Upper lobe of left lung (tissue), 6 donors: ENCODE data around the gene OR52D1. TPM values are rescaled to one million over a fixed set of nuclear protein-coding genes. Genes with fewer than 3 reads are reported as not detected.

Experiments used
- ATAC-seq, 2 donors: fragments of 200-7000 bp; cut with Tn5 transposase; one replicate each; pipeline ENCODE4 v1.9.1; 2022; ENCODE audit warnings: mild to moderate bottlenecking in 2 of 2, moderate library complexity in 2 of 2; ENCODE audit not compliant: low FRiP score in 2 of 2
- DNase-seq, 2 donors: peaks; one replicate each; pipeline ENCODE4 v3.0.0-alpha.2; 2019 to 2020
- H3K27ac ChIP-seq, 4 donors: fragments of 200-600 bp; sonication (generic); one replicate each; pipeline ENCODE4 v1.5.1; 2016 to 2019
- H3K27me3 ChIP-seq, 4 donors: fragments of 200-600 bp; sonication (generic); one replicate each; pipeline ENCODE4 v1.5.1; 2017 to 2019
- H3K36me3 ChIP-seq, 4 donors: fragments of 200-600 bp; sonication (generic); one replicate each; pipeline ENCODE4 v1.5.1; 2016 to 2019
- H3K4me1 ChIP-seq, 4 donors: fragments of 200-600 bp; sonication (generic); one replicate each; pipeline ENCODE4 v1.5.1; 2018 to 2019
- H3K4me3 ChIP-seq, 4 donors: fragments of 200-600 bp; sonication (generic); one replicate each; pipeline ENCODE4 v1.5.1; 2017 to 2019; ENCODE audit warnings: mild to moderate bottlenecking in 2 of 4, moderate library complexity in 1 of 4
- H3K9me3 ChIP-seq, 4 donors: fragments of 200-600 bp; sonication (generic); one replicate each; pipeline ENCODE4 v1.5.1; 2018 to 2019
- EP300 ChIP-seq, 4 donors: sonication (generic); formaldehyde crosslinking; IDR thresholded peaks; one replicate each; pipeline ENCODE4 v1.5.1; 2017; ENCODE audit warnings: antibody characterized with exemption in 4 of 4, control low read depth in 2 of 4
- POLR2A ChIP-seq, 4 donors: fragments of 450-650 bp; IDR thresholded peaks; one replicate each; pipeline ENCODE4 v1.5.1; 2016 to 2017; ENCODE audit warnings: antibody characterized with exemption in 4 of 4, mild to moderate bottlenecking in 2 of 4
- POLR2AphosphoS5 ChIP-seq, 2 donors: sonication (generic); formaldehyde crosslinking; IDR thresholded peaks; one replicate each; pipeline ENCODE4 v1.5.1; 2017; ENCODE audit warnings: antibody characterized with exemption in 2 of 2
- WGBS, 2 donors: methylation state at CpG; one replicate each; pipeline ENCODE4 v1.1.5; 2017 to 2018; 5-methylcytosine and 5-hydroxymethylcytosine counted together
- total RNA-seq, 6 donors: library from RNA; depleted of rRNA in 4 of 6; stranded (reverse); fragments of >200 nt in 4 of 6; gene quantifications; one replicate each; pipeline versions ENCODE4 v1.1.0 to v1.2.1, GENCODE V29; 2016 to 2021
- TF ChIP-seq, protein P1 (sequence below), 6 experiments: fragments of 450-650 bp in 4 of 6; fragments of 200-600 bp in 2 of 6; sonication (generic) in 2 of 6; IDR thresholded peaks; one replicate each; pipeline ENCODE4 v1.5.1; 2016 to 2019; ENCODE audit warnings: antibody characterized with exemption in 6 of 6
- donor health status: DM: no; HTN: no; CAD: no; lungs with moderate emphysema.
- donor health status: DM: no; HTN: yes; CAD: no; lungs with severe emphysema.

The OR52D1 gene
- total RNA-seq, 6 donors from 2014 or later = not detected

DNA sequence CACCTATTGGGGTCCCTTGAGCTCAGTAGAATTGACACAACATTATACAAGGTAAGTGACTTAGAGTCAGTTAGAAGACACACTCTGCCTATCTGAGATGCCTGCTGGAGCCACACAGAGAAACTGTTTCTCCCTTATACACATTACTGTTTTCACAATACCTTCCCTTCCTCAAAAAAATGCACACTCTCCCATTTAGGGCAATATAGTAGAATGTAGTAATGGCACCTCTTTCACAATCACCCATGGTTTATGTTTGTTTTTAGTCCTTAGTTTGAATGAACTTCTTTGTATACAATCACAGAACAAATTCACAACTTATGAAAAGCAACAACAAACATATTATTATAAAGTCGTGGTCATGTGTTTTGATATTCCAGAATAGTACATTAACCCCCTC lies 45.6 kb downstream of the OR52D1 start:
- 77 to 84% methylated on average over 1 of the region's 1 CpG for WGBS, 2 donors
- ATAC-seq = no peak
- Histone ChIP-seq H3K27ac (no peak overlapping the region), H3K9me3 (no peaks in the 10 kb centered on the region), H3K36me3 (no peaks in the 10 kb centered on the region), H3K4me1 (no peaks in the 10 kb centered on the region), H3K27me3 (no peaks in the 10 kb centered on the region), H3K4me3 (no peak overlapping the region)
- TF ChIP-seq POLR2AphosphoS5 (IDR thresholded peaks at IDR 0.05) (no peak), EP300 (IDR thresholded peaks at IDR 0.05) (no peak), POLR2A (IDR thresholded peaks at IDR 0.05) (no peak)
- TF ChIP-seq, protein P1, sequence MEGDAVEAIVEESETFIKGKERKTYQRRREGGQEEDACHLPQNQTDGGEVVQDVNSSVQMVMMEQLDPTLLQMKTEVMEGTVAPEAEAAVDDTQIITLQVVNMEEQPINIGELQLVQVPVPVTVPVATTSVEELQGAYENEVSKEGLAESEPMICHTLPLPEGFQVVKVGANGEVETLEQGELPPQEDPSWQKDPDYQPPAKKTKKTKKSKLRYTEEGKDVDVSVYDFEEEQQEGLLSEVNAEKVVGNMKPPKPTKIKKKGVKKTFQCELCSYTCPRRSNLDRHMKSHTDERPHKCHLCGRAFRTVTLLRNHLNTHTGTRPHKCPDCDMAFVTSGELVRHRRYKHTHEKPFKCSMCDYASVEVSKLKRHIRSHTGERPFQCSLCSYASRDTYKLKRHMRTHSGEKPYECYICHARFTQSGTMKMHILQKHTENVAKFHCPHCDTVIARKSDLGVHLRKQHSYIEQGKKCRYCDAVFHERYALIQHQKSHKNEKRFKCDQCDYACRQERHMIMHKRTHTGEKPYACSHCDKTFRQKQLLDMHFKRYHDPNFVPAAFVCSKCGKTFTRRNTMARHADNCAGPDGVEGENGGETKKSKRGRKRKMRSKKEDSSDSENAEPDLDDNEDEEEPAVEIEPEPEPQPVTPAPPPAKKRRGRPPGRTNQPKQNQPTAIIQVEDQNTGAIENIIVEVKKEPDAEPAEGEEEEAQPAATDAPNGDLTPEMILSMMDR (IDR thresholded peaks at IDR 0.05) = no peak
- no peak for DNase-seq

DNA sequence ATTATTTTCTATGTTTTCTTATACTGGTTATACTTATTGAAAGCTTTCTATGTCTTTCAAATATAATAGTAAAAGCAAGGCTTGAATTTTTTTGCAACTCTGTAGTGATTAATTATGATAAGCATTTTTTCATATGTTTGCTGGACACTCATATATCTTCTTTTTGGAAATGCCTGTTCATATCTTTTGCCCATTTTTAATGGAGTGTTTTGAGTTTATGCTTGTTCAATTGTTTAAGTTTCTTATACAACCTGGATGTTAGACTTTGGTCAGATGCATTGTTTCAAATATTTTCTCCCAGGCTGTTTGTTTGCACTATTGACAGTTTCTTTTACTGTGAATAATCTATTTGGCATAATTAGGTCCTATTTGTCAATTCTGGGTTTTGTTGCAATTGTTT lies 48.0 kb downstream of the OR52D1 start:
- no peaks in the 10 kb centered on the region for H3K4me1 ChIP-seq
- no peaks in the 10 kb centered on the region for H3K36me3 ChIP-seq
- H3K27ac ChIP-seq = no peak overlapping the region
- TF ChIP-seq POLR2A (IDR thresholded peaks at IDR 0.05) (no peak), EP300 (IDR thresholded peaks at IDR 0.05) (no peak), POLR2AphosphoS5 (IDR thresholded peaks at IDR 0.05) (no peak)
- TF ChIP-seq, protein P1 (IDR thresholded peaks at IDR 0.05) = no peak
- DNase-seq (no peak), ATAC-seq (no peak)
- no peaks in the 10 kb centered on the region for H3K27me3 ChIP-seq
- H3K9me3 ChIP-seq = no peaks in the 10 kb centered on the region
- H3K4me3 ChIP-seq = no peak overlapping the region

Other genes starting within 250 kb of the OR52D1 start
- gene HBG1, start 238.8 kb upstream of the OR52D1 start, total RNA-seq = 1 to 10 TPM in 2 of 6 donors, not detected in 4; 2.9 to 4.6 TPM
- gene HBG2, start 233.9 kb upstream of the OR52D1 start, total RNA-seq = 10 to 100 TPM in 1 of 6 donors, 1 to 10 TPM in 1, not detected in 4; 10.0 to 15.8 TPM
- gene HBE1, start 218.7 kb upstream of the OR52D1 start, total RNA-seq = 1 to 10 TPM in 2 of 6 donors, not detected in 4; 2.5 to 3.0 TPM
- under 1 TPM in 1 of 6 donors, not detected in 5; 0.27 TPM for gene OR51B4, start 186.7 kb upstream of the OR52D1 start, total RNA-seq
- gene OR51B2, start 164.4 kb upstream of the OR52D1 start, total RNA-seq = 1 to 10 TPM in 1 of 6 donors, not detected in 5; 1.2 TPM
- gene OR51B5, start 145.2 kb upstream of the OR52D1 start, total RNA-seq = 1 to 10 TPM in 1 of 6 donors, under 1 TPM in 2, not detected in 3; 0.26 to 2.0 (median 0.30) TPM
- gene OR51B6, start 137.2 kb upstream of the OR52D1 start, total RNA-seq = not detected
- not detected for gene OR51M1, start 104.9 kb upstream of the OR52D1 start, total RNA-seq
- gene OR51Q1, start 66.6 kb upstream of the OR52D1 start, total RNA-seq = not detected
- under 1 TPM in 1 of 6 donors, not detected in 5; 0.76 TPM for gene OR51I1, start 47.2 kb upstream of the OR52D1 start, total RNA-seq
- gene OR51I2, start 39.4 kb upstream of the OR52D1 start, total RNA-seq = not detected
- 1 to 10 TPM in 2 of 6 donors, under 1 TPM in 4; 0.29 to 2.0 (median 0.72) TPM for gene UBQLN3, start 21.3 kb downstream of the OR52D1 start, total RNA-seq
- gene UBQLNL, start 28.0 kb downstream of the OR52D1 start, total RNA-seq = 1 to 10 TPM in 3 of 6 donors, under 1 TPM in 3; 0.26 to 5.2 (median 1.3) TPM
- under 1 TPM in 2 of 6 donors, not detected in 4; 0.24 to 0.55 TPM for gene OR52H1, start 59.9 kb downstream of the OR52D1 start, total RNA-seq
- gene OR52B6, start 92.2 kb downstream of the OR52D1 start, total RNA-seq = not detected
- gene TRIM6, start 108.0 kb downstream of the OR52D1 start, total RNA-seq = 1 to 10 TPM; 1.0 to 8.8 (median 2.1) TPM
- gene TRIM34, start 136.3 kb downstream of the OR52D1 start, total RNA-seq = 10 to 100 TPM in 2 of 6 donors, 1 to 10 TPM in 4; 5.8 to 15.0 (median 8.4) TPM
- 10 to 100 TPM; 21.1 to 53.0 (median 35.9) TPM for gene TRIM5, start 196.4 kb downstream of the OR52D1 start, total RNA-seq
- 100 to 1,000 TPM in 4 of 6 donors, 10 to 100 TPM in 2; 82.2 to 262 (median 162) TPM for gene TRIM22, start 201.1 kb downstream of the OR52D1 start, total RNA-seq
- 1 to 10 TPM in 1 of 6 donors, under 1 TPM in 1, not detected in 4; 0.30 to 1.0 TPM for gene OR56B1, start 247.8 kb downstream of the OR52D1 start, total RNA-seq